GM19025 (cell line): ENCODE results near the gene IFI30.

Experiments
- ATAC-seq: cut with Tn5 transposase; IDR thresholded peaks from one replicate; pipeline ENCODE4 v1.9.1; 2021; ENCODE audit warnings: mild to moderate bottlenecking, low read depth, moderate library complexity; ENCODE audit not compliant: unreplicated experiment

Gene IFI30

GRCh38 chr19:18168673-18169381 lies 4.8 kb upstream of the IFI30 start:
- no peak for ATAC-seq

- no peak for ATAC-seq
These were observed 2.8 kb upstream of the IFI30 start for GRCh38 chr19:18170714-18171255.

DNA sequence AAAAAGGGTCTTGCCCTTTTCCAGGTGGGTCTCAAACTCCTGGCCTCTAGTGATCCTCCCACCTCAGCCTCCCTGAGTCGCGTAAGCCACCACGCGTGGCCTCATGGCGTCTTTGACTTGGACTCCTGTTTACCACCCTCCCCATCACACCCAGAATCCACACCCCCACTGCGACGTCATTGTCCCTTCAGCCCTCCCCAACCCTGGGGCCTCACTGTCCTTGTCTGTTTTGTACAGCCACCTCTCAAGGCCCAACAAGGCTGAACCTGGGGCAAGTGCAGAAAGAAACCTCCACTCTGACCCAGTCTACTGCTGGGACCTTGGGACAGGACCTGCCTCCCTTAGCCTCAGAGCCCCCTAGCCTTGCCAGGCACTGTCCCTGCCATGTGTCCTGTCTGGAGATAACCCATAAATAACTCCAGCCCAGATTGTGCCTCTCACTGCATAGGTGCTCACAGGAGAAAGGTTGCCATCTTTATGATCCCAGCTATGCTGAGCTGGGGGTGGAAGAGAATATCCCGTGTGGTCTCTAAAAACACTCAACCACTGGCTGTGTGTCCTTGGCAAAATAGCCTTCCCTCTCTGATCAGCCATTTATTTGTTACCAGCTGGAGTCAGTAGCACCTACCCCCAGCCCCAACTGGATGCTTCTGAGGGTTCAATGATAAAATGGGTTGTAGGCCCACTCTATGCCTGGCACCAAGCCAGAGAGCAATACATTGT lies 1.8 kb upstream of the IFI30 start:
- ATAC-seq = no peak

DNA sequence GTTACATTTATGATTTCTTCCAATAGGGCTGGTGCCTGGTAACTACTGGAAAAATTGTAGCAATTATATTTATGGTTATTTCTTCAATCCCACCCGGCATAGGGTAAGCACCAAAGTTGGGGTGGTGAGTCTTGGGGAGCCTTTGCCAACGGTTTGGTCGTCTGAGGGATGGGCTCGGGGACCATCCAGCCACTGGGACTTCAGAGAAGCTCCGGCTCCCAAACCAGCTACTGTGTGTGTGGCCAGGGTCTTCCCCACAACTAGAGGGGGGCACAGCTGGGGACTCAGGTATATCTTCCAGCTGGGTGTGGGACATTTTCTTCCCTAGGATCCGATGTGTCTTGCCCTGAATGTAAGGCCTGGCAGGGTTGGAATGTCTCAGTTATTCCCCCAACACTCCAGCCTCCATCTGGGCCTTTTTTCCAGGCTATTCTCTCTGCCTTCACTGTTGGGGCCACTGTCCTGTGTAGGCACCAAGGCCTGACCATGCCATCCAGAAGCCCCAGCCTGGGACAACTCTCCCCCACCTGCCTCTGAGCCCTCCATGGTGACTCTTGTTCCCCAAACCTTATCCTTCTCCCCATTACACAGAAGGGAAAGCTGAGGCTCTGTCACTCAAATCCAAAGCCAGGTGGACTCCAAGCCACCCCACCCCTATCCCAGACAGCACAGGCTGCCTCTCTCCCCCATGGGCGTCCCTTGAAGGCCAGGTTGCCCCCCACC lies 1.1 kb upstream of the IFI30 start:
- no peak for ATAC-seq

DNA sequence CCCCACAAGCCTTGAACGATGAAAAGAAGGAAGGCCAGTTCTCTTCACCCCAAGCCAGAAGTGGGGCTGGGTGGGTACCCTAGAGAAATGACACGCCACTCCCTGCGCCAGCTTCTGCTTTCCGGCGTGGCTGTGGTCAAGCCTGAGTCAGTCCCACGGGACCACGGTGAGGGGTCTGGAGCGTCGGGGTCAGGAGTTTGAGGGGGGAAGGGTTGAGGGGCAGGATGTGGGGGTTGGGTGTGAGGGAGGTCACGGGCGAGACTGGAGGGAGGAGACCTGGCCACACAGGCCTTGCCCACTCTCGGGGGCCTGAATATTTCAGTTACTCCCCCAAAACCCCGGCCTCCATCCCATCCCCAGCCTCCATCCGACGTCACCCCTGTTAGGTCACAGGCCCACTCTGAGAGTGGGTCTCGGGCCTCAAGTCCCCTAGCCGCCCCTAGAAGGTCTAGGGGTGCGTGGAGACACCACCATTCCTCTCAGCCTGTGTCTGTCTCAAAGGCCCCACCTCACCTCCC lies 500 bp upstream of the IFI30 start:
- peak; percentile 4 for ATAC-seq

DNA sequence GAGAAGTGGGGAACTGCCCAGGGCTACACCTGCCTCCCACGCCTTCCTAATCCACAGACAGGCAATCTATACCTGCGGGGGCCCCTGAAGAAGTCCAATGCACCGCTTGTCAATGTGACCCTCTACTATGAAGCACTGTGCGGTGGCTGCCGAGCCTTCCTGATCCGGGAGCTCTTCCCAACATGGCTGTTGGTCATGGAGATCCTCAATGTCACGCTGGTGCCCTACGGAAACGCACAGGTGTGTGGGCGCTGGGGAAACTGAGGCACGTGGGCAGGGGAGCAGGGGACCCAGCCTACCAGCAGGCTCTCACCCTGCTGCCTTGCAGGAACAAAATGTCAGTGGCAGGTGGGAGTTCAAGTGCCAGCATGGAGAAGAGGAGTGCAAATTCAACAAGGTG lies 1.4 kb downstream of the IFI30 start:
- ATAC-seq = no peak

GRCh38 chr19:18176367-18177310 lies 3.0 kb downstream of the IFI30 start:
- no peak for ATAC-seq

- no peak for ATAC-seq
These were observed 6.3 kb downstream of the IFI30 start for GRCh38 chr19:18179957-18180356.

DNA sequence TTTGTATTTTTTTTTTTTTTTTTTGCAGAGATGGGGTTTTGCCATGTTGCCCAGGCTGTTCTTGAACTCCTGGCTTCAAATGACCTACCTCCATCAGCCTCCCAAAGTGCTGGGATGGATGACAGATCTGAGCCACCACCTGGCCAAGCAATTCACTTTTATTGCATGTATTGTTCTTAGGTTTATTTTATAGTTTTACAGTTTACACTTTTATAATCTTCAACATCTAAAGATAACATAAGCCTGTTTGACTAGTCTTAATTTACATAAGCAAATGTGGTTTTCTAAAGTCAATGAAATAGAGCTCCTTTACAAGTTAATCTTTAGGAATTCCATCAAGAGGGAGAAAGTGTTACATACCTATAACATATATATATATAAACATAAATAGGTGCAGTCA lies 9.9 kb downstream of the IFI30 start:
- ATAC-seq = no peak

GRCh38 chr19:18185538-18185937 lies 11.9 kb downstream of the IFI30 start:
- ATAC-seq = no peak

DNA sequence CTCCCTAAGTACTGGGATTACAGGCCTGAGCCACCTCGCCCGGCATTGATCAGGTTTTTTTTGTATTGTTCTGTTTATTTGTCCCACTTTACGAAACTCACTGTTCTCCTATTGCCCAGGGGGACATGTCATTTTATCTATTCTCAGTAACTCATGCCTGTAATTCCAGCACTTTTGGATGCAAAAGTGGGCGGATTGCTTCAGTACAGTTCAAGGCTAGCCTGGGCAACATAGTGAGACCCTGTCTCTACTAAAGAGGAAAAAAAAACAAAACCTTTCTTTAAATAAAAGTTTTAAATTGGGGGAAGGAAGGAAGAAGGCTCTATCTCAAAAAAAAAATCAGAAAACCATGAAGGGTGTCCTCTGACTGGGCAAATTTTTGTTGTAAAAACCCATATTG lies 16.7 kb downstream of the IFI30 start:
- no peak for ATAC-seq

DNA sequence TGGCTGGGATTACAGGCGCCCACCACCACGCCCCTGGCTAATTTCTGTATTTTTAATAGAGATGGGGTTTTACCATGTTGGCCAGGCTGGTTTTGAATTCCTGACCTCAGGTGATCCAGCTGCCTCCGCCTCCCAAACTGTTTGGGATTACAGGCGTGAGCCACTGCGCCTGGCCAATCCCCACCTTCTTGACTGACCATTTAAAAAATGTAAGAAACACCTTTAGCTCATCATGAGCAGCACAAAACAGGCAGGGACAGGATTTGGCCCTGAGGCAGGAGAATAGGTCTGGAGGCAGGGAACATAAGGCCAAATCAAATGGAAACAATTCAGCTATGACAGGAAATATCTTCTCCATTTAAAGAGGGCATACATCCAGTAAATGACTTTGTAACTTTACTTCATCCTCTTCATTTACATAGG lies 18.0 kb downstream of the IFI30 start:
- no peak for ATAC-seq

- ATAC-seq = peak; percentile 87
These were observed 19.2 kb downstream of the IFI30 start, which contains the start of gene MPV17L2 for GRCh38 chr19:18192673-18193387. Gene MPV17L2 (plus strand): TSS chr19:18193218. CDS start chr19:18193282, 64 bp downstream.

GRCh38 chr19:18193388-18194180 lies 20.0 kb downstream of the IFI30 start:
- no peak for ATAC-seq

- no peak for ATAC-seq
These were observed 20.5 kb downstream of the IFI30 start for GRCh38 chr19:18194181-18194530.

GRCh38 chr19:18194554-18195238 lies 21.1 kb downstream of the IFI30 start:
- ATAC-seq = no peak

DNA sequence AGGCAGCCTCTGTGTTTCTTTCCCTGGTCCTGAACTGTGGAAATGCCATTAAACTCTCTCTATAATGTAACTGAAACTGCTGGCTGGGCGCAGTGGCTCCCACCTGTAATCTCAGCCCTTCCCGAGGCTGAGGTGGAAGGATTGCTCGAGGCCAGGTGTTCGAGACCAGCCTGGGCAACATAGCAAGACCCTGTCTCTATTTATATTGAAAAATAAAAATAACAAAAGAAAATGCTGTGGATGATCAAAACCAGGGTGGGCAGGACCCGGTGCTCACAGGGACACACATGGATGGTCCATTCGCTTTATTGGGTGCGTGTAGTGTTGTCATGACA lies 22.9 kb downstream of the IFI30 start:
- ATAC-seq = no peak

GRCh38 chr19:18197306-18197705 lies 23.7 kb downstream of the IFI30 start:
- no peak for ATAC-seq
